GM23338 (cell line): ENCODE data around the gene TAS2R30.

Source experiments
- CREB1 ChIP-seq: fragments of 250-450 bp; sonication (Bioruptor Pico); IDR thresholded peaks from 2 replicates; pipeline ENCODE4 v1.5.0; 2020; ENCODE audit warnings: low read depth, mild to moderate bottlenecking, moderate library complexity
- CTCF ChIP-seq, 2 experiments: fragments of 200-600 bp in 1 of 2; sonication (generic) in 1 of 2; conservative IDR thresholded peaks; 2 replicates each; pipeline versions ENCODE4 v1.5.1 to v1.6.1; 2016 to 2017; ENCODE audit warnings: antibody characterized with exemption in 2 of 2, low read depth in 2 of 2, mild to moderate bottlenecking in 2 of 2, moderate library complexity in 1 of 2
- EZH2 ChIP-seq: fragments of 200-600 bp; sonication (generic); IDR thresholded peaks from one replicate; pipeline ENCODE4 v1.8.0; 2017; ENCODE audit warnings: antibody characterized with exemption, mild to moderate bottlenecking, low read depth; ENCODE audit not compliant: unreplicated experiment
- EZH2phosphoT487 ChIP-seq: fragments of 200-600 bp; sonication (generic); IDR thresholded peaks from one replicate; pipeline ENCODE4 v1.8.1; 2018; ENCODE audit warnings: antibody characterized with exemption; ENCODE audit not compliant: unreplicated experiment
- JUNB ChIP-seq: IDR thresholded peaks from one replicate; pipeline ENCODE4 v1.6.1; 2016; ENCODE audit warnings: antibody characterized with exemption; ENCODE audit not compliant: unreplicated experiment
- NANOG ChIP-seq: IDR thresholded peaks from 2 replicates; pipeline ENCODE4 v1.6.1; 2016; ENCODE audit warnings: antibody characterized with exemption, borderline replicate concordance
- POLR2AphosphoS5 ChIP-seq: IDR thresholded peaks from 2 replicates; pipeline ENCODE4 v1.6.1; 2016; ENCODE audit warnings: antibody characterized with exemption, low read depth
- REST ChIP-seq: IDR thresholded peaks from one replicate; pipeline ENCODE4 v1.6.1; 2018; ENCODE audit warnings: antibody characterized with exemption; ENCODE audit not compliant: unreplicated experiment
- STAT1 ChIP-seq: IDR thresholded peaks from one replicate; pipeline ENCODE4 v1.6.1; 2016; ENCODE audit warnings: antibody characterized with exemption; ENCODE audit not compliant: unreplicated experiment
- ZNF114 ChIP-seq: fragments of 250-450 bp; sonication (Bioruptor Pico); IDR thresholded peaks from 2 replicates; pipeline ENCODE4 v1.5.0; 2020; ENCODE audit warnings: mild to moderate bottlenecking, moderate library complexity
- ZNF331 ChIP-seq: fragments of 250-450 bp; sonication (Bioruptor Pico); IDR thresholded peaks from 2 replicates; pipeline ENCODE4 v1.5.0; 2020; ENCODE audit warnings: low read depth, mild to moderate bottlenecking, moderate library complexity
- ZNF462 ChIP-seq: fragments of 250-450 bp; sonication (Bioruptor Pico); IDR thresholded peaks from 2 replicates; pipeline ENCODE4 v1.5.0; 2020; ENCODE audit warnings: mild to moderate bottlenecking, moderate library complexity

GRCh38 chr12:11162502-11162901 lies 28.1 kb upstream of the TAS2R30 start:
- no peak for TF ChIP-seq CTCF (conservative IDR thresholded peaks at IDR 0.05; ENCODE audit: low read depth in 2 of 2)
- TF ChIP-seq EZH2phosphoT487 = no peak
- TF ChIP-seq POLR2AphosphoS5 = no peak
- TF ChIP-seq EZH2 = no peak
- TF ChIP-seq STAT1 = no peak
- TF ChIP-seq CREB1 (CRISPR knock-in tag) = no peak
- no peak for TF ChIP-seq REST
- TF ChIP-seq ZNF331 (CRISPR knock-in tag) = no peak
- TF ChIP-seq ZNF114 (CRISPR knock-in tag) = no peak
- TF ChIP-seq JUNB = no peak
- TF ChIP-seq NANOG = no peak
- TF ChIP-seq ZNF462 = no peak
